ENCODE measurements around the gene PLEKHG2. TPM values are rescaled to one million over a fixed set of nuclear protein-coding genes. Genes with fewer than 3 reads are reported as not detected.

PLEKHG2 gene
- total and polyA plus RNA-seq, 12 donors = 3.6 to 44.8 (median 17.1) TPM

GRCh38 chr19:39382991-39383828 is 29.3 kb upstream of the PLEKHG2 start:
- TF ChIP-seq CTCF (IDR thresholded peaks at IDR 0.05) = no peak
- no peak for TF ChIP-seq POLR2A (IDR thresholded peaks at IDR 0.05)
- intact Hi-C loops (cut with DNase I) = loop anchor here in 1 of 2 donors (5.0 kb wide), 1 partner anchor 36 kb away; no protein-coding TSS in a partner anchor
- no peaks in the 10 kb centered on the region for H3K4me1 ChIP-seq (replicated peaks in 1 of 2)
- 87 to 94% (median 89%) methylated on average over 17 to 18 of the region's 18 CpGs for WGBS, 4 donors
- no peak overlapping the region for H3K27ac ChIP-seq
- H3K27me3 ChIP-seq = no peaks in the 10 kb centered on the region
- no peak for DNase-seq
- H3K36me3 ChIP-seq (replicated peaks in 1 of 2) = peaks cover 0 to 92% of the 10 kb centered on the region in 2 donors
- no peaks in the 10 kb centered on the region for H3K9me3 ChIP-seq (replicated peaks in 1 of 3)
- H3K4me3 ChIP-seq = no peak overlapping the region

GRCh38 chr19:39384839-39385568 is 27.5 kb upstream of the PLEKHG2 start:
- intact Hi-C loops (cut with DNase I) = loop anchor here in 1 of 2 donors (5.0 kb wide), 1 partner anchor 38 kb away; no protein-coding TSS in a partner anchor
- Histone ChIP-seq H3K27me3 (no peaks in the 10 kb centered on the region), H3K9me3 (replicated peaks in 1 of 3) (no peaks in the 10 kb centered on the region), H3K4me1 (replicated peaks in 1 of 2) (peaks cover 5% of the 10 kb centered on the region in 2 donors), H3K27ac (no peak overlapping the region), H3K36me3 (replicated peaks in 1 of 2) (peaks cover 0 to 87% of the 10 kb centered on the region in 2 donors), H3K4me3 (no peak overlapping the region)
- no peak for DNase-seq
- 70 to 78% (median 74%) methylated on average over 5 to 9 of the region's 9 CpGs for WGBS, 4 donors
- TF ChIP-seq CTCF (IDR thresholded peaks at IDR 0.05) = no peak
- no peak for TF ChIP-seq POLR2A (IDR thresholded peaks at IDR 0.05)

GRCh38 chr19:39385629-39386411 is 26.6 kb upstream of the PLEKHG2 start:
- peaks cover 0 to 79% of the 10 kb centered on the region in 2 donors for H3K36me3 ChIP-seq (replicated peaks in 1 of 2)
- WGBS, 4 donors = 71 to 79% (median 76%) methylated on average over 20 of the region's 20 CpGs
- no peaks in the 10 kb centered on the region for H3K9me3 ChIP-seq (replicated peaks in 1 of 3)
- H3K4me1 ChIP-seq (replicated peaks in 1 of 2) = peaks cover 9 to 10% of the 10 kb centered on the region in 2 donors
- no peak overlapping the region for H3K27ac ChIP-seq
- intact Hi-C loops (cut with DNase I) = no loop called here
- H3K4me3 ChIP-seq = no peak overlapping the region
- DNase-seq = no peak
- TF ChIP-seq POLR2A (IDR thresholded peaks at IDR 0.05) = no peak
- no peak for TF ChIP-seq CTCF (IDR thresholded peaks at IDR 0.05)
- H3K27me3 ChIP-seq = no peaks in the 10 kb centered on the region

GRCh38 chr19:39386557-39386956 is 25.9 kb upstream of the PLEKHG2 start:
- Histone ChIP-seq H3K27me3 (no peaks in the 10 kb centered on the region), H3K27ac (no peak overlapping the region), H3K4me1 (replicated peaks in 1 of 2) (peaks cover 9 to 10% of the 10 kb centered on the region in 2 donors), H3K9me3 (replicated peaks in 1 of 3) (no peaks in the 10 kb centered on the region), H3K4me3 (no peak overlapping the region), H3K36me3 (replicated peaks in 1 of 2) (peaks cover 0 to 72% of the 10 kb centered on the region in 2 donors)
- no peak for DNase-seq
- no peak for TF ChIP-seq CTCF (IDR thresholded peaks at IDR 0.05)
- no peak for TF ChIP-seq POLR2A (IDR thresholded peaks at IDR 0.05)
- 83 to 89% (median 84%) methylated on average over 7 of the region's 7 CpGs for WGBS, 4 donors
- intact Hi-C loops (cut with DNase I) = no loop called here
